EH (cell line): ENCODE data around the gene TRAF2.
"Not testable (repeated sequence)": the region's sequence is repeated elsewhere in the genome, so short reads cannot be mapped to it uniquely, and the experiment has no call there.

Experiments
- DNase-seq: peaks from one replicate; pipeline ENCODE4 v3.0.0-alpha.2; 2015; ENCODE audit warnings: low read depth

TRAF2 gene, protein sequence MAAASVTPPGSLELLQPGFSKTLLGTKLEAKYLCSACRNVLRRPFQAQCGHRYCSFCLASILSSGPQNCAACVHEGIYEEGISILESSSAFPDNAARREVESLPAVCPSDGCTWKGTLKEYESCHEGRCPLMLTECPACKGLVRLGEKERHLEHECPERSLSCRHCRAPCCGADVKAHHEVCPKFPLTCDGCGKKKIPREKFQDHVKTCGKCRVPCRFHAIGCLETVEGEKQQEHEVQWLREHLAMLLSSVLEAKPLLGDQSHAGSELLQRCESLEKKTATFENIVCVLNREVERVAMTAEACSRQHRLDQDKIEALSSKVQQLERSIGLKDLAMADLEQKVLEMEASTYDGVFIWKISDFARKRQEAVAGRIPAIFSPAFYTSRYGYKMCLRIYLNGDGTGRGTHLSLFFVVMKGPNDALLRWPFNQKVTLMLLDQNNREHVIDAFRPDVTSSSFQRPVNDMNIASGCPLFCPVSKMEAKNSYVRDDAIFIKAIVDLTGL

DNA sequence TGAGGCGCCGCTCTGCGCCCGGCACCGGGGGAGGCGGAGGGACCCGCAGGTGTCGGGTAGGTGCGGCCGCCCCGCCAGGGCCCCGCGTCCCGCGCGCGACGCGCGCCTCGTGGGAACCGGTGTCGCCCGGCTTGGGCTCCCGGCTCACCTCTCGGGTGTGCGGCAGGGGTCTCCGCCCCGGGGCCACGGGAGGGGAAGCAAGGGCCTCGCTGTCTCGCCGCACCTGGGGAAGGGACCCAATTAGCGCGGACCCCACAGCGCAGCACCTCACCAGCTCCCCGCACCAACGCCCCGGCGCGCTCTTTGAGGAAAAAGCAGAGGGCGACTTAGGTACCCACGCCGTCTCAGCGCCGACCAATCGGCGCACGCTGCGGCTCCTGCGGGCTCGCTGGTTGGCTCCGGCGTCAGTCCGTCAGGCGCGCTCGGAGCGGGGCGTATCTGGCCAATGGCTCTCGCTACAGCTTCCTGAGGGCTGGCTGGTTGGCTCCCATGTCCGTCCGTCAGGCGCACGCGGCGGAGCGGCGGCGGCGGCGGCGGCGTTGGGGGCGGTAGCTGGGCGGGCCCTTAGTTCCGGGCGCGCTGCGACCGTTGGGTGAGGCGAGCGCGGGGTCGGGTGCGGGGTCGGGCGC, at the start of gene TRAF2:
Gene TRAF2, plus strand, starts transcription at position 567 of the 629 bp plus-strand sequence. CDS start 12,225 bp downstream, outside the sequence.
- peak; percentile 97 for DNase-seq

DNA sequence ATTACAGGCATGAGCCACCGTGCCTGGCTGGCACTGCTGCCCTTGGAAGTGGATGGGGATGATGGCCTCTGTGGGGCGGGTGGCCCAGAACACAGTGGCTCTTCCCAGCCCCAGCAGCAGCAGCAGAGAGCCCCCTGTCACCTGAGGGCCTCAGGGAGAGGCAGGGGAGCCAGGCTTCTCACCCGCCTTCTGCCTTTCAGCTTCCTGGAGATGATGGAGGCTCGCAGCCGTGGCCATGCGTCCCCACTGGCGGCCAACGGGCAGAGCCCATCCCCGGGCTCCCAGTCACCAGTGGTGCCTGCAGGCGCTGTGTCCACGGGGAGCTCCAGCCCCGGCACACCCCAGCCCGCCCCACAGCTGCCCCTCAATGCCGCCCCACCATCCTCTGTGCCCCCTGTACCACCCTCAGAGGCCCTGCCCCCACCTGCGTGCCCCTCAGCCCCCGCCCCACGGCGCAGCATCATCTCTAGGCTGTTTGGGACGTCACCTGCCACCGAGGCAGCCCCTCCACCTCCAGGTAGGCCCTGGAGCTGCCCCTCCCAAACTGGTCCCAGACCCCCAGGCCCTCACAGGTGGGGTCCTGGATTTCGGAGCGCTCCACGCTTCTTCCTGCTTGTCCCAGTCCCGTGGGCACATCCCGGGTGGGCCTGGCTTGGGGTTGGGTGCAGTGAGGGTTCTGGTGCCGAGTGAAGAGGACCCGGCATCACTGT, 49.0 kb upstream of the TRAF2 start:
- DNase-seq, result no peak

DNA sequence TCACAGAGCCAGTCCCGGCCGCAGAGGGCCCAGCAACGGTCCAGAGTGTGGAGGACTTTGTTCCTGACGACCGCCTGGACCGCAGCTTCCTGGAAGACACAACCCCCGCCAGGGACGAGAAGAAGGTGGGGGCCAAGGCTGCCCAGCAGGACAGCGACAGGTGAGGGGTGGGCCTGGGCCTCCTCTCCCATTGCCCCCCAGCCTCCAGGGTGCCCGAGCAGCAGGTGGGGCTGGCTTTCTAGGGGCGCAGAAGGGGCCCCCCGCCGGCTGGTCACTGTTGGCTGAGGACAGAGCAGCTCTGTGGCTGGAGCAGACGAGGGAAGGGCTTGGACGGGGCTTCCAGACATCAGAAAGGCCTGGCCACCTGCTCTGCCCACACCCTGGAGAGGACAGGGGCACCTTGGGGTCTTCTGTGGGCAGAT, 48.4 kb upstream of the TRAF2 start:
- DNase-seq, result not testable (repeated sequence)

DNA sequence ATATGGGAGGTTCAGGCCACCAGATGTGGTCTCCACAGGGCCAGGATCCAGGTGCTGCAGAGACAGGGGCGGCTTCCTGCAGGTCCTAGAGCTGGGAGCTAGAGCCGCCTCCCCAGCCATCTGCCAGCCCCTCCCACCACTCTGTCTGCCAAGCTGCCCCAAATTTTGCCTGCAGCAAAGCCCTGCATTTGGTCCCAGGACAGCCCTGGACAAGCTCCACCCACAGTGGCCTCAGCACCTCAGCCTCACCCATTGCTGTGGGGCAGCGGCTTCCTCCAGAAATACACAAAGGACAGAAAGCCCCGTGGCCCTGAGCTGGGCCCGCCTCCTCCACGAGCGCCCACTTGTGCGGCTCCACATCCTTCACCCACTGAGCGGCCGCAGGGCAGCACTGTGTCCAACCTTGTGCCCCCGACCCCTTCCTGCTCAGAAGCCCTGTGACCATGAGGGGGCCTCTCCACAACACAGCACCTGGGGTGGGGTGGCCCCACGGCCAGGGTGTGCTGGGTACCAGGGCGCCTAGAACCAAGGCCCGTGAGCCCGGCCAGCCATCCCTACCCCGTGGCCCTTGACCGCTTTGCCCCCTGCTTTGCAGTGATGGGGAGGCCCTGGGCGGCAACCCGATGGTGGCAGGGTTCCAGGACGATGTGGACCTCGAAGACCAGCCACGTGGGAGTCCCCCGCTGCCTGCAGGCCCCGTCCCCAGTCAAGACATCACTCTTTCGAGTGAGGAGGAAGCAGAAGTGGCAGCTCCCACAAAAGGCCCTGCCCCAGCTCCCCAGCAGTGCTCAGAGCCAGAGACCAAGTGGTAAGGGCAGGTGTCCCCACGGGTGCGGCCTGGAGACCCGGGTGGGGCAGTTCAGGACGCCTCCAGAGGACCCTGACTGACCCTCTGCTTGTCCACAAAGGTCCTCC, 47.7 kb upstream of the TRAF2 start:
- DNase-seq, result no peak

DNA sequence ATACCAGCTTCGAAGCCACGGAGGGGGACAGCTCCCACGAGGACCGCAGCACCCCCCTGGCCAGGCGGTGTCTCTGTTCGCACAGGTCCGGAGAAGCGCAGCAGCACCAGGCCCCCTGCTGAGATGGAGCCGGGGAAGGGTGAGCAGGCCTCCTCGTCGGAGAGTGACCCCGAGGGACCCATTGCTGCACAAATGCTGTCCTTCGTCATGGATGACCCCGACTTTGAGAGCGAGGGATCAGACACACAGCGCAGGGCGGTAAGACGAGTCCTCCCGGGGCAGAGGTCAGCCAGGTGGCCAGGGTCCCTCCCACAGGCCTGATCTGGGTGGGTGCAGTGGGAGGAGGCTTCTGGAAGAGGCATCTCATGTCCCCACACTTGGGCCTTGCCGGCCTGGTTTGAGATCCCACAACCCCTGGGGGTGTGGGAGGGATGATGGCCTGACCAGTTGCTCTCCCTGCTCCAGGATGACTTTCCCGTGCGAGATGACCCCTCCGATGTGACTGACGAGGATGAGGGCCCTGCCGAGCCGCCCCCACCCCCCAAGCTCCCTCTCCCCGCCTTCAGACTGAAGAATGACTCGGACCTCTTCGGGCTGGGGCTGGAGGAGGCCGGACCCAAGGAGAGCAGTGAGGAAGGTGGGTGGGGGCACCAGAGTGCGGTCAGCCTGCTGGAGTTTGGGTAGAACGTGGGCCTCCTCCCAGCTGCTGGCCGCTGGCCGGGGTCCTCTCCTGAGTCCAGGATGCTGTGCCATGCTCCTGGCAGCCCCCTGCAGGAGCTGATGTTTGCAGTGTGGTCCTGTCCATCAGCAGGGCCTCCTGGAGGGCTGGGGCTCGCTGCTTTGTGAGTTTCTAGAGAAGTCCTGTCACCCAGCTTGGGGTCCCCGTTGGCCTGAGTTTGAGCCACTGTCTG, 46.8 kb upstream of the TRAF2 start:
- no peak for DNase-seq

DNA sequence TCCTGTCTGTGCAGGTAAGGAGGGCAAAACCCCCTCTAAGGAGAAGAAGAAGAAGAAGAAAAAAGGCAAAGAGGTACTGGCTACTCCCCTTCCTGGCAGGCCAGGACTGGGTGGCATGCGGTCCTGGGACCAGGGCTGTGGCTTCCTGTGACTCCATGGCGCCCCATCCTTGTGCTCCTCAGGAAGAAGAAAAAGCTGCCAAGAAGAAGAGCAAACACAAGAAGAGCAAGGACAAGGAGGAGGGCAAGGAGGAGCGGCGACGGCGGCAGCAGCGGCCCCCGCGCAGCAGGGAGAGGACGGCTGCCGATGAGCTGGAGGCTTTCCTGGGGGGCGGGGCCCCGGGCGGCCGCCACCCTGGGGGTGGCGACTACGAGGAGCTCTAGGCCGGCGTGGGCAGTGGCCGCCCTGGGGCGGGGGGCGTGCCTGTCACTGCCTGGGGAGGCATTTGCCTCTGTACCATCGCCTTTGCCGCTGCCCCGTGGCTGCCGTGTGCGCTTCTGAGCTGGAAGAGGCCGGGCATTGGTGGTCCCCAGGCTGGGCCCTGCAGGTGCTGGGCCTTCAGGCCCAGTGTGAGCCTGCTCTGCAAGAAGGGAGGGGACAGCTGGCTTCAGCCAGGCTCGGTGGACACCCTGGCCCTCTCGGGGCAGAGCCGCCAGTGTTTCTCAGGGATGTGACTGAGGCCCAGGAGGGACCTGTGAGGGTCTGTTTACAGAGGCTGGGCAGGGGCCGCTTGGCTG, 46.0 kb upstream of the TRAF2 start:
- DNase-seq, result no peak

DNA sequence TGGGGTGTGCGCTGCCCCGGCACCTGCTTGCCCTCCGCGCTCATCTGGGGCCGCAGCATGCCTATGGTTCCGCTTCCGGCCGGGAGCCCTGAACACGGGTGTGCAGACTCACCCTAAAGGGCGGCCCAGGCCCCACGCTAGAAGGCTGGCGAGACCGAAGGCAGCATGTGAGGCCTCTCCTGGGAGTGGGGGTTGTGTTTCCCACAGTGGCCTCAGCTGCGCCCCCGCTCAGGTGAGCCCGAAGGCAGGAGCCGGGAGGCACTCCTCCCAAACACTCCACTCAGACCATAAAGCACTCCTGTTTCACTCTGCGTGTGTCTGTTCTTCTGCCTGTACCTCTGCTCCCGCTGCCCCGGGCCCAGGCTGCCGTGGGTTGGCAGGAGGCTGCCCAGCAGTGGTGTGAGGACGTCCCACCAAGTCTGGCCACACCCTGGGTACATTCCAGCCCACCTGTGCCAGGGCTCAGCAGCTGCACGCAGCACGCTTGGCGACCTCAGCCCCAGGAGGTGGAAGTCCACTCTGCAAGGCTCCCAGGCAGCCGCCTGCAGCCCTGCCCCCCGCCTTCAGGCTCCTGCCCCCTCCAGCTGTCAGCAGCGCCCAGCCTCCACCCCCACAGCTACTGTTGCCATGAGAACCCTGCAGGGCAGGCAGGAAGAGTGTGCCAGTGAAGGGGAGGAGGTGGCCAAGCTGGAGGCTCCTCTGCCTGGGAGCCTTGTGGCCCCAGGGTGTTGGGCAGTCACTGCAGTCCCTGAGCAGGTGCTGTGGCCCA, 45.3 kb upstream of the TRAF2 start:
- DNase-seq, result peak; percentile 76

DNA sequence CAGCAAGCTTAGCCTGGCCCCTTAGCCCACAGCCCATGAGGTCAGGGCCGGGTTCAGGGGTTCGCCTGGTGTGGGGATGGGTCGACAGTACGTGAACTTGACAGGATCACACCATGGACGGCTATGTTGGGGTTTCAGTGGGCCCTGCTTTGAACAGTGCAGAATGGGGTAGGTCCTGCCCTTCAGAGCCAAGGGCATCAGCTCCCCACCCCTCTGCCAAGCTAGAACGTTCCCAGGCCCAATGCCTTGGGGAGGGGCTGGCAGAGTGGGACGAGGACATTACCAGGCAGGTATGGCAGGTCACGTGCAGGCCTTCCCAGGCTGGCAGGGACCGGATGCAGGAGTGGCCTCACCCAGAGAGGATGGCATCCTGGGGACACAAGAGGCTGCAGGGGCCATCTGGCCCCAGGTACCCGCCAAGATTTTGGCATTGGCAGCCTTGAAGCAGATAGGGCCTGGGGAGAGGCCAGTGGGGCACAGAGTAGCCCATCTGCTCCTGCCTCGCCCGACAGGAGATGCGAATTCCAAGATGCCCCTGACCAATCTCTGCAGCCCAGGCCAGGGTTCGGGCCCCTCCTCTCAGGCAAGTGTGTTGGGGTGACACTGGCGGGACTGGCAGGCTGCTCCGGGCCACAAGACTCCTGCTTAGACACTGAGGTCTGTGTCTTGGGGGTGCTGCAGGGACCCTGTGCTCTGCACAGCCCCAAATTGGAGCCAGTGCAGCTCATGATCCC, 44.5 kb upstream of the TRAF2 start:
- DNase-seq, result not testable (repeated sequence)

DNA sequence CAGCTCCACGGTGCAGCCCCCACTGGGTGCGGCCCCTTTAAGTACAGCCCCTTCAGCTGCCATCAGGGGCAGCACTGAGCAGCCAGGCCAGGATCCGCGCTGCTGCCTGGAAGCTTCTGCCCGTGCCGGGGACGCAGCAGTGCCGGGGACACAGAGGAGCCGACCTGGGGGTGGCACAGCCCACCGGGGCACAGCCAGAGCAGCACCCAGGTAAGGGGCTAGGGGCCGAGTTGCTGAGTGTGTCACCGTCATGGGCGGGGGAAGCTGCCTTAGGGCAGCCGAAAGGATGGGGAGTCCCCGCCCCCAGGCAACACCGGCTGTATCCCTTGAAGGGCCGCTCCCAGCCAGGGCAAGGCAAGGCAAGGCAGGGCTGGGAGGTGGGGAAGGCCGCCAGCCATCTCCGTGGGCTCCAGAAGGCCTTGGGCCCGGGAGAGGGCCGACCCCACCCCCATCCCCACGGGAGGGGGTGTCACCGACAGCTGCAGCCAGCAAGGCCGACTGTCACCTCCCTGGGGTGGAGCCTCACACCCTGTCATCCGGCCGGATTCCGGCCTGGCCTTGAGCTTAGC, 43.9 kb upstream of the TRAF2 start, which contains the start of gene AJM1:
Gene AJM1, plus strand, starts transcription at position 99 of the 569 bp plus-strand sequence. CDS start 1,937 bp downstream, outside the sequence.
- peak; percentile 80 for DNase-seq

DNA sequence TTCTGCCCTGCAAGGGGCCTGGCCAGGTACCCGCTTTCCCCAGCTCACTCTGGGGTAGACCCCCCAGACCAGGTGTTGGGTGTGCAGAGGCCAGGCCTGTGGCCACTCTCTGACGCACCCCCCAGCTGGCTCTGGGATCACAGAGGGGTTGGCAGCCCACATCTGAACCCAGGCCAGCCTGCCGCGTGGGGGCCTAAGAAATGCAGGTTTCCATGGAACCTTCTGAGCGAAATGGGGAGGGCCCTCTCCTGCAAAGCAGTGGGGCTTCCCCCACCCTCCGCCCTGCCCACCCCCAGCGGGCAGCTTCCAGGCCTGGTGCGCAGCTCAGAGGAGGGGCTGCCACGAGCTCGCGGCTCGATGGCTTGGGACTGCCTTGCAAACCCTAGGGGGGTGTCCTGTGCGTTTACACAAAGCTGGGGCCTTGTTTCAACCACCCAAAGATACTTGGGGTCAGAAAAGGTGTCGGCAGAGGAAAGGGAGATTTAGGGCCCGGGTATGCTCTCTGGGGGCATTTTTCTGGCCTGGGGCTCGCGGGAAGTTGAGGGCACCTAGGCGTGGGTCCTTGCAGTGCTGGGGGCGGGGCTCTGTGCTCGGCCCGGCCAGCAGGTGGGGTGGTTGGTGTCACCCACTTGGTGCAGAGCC, 43.0 kb upstream of the TRAF2 start:
- DNase-seq, result not testable (repeated sequence)

DNA sequence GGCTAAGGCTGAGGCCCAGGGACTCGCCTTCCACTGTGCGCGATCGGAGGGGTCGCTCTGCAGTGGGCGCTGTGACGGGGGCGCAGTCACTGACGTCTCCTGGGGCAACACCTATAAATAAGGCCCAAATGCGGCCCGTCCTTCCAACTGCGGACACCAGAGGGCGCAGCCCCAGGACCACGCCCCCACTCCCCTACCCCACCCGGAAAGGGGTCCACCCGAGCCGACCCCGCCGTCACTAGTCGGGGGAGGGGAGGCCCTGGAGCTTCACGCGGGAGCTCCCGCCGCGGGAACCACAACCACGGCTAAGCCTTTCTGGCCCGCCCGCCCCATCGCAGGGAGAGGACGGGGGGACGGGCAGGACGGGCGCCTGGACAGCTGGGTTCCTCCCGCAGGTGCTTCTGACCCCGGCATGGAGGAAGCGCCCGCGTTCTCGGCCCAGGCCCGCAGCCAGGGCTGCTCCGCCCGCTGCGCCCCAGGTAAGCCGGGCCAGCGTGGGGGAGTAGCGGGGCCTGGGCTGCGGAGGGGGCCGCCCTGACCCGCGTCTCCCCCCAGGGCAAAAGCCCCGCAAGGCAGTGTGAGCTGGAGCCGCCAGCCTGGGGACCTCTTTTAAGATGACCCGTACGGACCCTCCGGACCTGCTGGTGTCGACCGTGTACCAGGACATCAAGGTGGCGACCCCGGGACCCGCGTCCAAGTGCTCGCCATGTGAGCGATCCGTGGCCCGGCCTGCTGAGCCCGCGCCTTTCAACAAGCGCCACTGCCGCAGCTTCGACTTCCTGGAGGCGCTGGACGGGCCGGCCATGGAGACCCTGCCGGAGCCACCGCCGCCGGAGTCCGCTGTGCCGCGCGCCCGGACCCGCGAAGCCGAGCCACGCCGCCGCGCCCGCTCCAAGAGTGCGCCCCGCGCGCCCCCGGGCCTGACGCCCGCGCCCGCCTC, 42.2 kb upstream of the TRAF2 start:
- DNase-seq, result peak; percentile 27

DNA sequence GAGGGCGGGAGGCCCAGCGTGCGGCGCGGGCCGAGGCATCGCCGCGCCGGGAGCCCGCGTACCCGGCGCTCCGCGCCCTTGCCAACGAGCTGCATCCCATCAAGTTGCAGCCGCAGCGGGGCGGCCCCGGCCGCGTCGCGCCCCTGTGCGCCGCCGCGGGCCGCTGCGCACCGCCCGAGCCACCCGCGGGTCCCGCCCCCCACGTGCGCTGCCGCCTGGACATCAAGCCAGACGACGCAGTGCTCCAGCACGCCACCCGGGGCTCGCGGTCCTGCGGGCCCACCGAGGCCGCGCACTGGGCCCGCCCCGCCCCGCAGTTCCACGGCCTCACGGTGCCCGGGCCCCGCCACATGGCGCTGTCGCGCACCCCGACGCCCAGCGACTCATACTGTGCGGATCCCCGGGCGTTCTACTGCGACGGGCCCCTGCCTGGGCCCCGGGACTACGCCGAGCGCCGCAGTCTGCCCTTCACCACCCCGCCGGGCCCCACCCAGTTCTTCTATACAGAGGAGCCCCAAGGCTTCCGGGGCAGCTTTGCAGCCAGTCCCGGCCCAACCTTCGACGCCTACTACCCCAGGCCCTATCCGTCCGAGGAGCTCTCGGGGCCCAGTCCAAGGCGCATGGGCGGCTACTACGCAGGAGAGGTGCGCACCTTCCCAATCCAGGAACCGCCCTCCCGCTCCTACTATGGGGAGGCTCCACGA, 41.4 kb upstream of the TRAF2 start:
- no peak for DNase-seq

DNA sequence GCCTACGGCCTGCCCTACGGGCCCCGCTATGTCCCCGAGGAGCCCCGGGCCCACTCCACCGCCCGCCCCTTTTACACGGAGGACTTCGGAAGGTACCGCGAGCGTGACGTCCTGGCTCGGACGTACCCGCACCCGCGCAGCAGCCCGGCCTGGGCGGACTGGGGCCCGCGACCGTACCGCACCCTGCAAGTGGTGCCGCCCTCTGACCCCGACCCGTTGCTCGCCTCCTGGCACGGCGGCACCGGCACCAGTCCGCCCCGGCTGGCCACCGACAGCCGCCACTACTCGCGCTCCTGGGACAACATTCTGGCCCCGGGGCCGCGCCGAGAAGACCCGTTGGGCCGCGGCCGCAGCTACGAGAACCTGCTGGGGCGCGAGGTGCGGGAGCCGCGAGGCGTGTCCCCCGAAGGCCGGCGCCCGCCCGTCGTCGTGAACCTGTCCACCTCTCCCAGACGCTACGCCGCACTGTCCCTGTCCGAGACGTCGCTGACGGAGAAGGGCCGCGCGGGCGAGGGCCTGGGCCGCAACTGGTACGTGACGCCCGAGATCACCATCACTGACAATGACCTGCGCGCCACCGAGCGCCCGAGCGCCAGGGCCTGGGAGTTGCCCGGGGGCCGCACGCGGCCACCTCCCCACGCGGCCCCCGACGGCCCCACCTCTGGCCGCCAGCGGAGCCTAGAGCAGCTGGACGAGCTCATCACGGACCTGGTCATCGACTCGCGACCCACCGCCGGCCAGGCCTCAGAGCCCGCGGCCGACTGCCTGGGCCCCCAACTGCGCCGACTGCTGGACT, 40.7 kb upstream of the TRAF2 start:
- no peak for DNase-seq

DNA sequence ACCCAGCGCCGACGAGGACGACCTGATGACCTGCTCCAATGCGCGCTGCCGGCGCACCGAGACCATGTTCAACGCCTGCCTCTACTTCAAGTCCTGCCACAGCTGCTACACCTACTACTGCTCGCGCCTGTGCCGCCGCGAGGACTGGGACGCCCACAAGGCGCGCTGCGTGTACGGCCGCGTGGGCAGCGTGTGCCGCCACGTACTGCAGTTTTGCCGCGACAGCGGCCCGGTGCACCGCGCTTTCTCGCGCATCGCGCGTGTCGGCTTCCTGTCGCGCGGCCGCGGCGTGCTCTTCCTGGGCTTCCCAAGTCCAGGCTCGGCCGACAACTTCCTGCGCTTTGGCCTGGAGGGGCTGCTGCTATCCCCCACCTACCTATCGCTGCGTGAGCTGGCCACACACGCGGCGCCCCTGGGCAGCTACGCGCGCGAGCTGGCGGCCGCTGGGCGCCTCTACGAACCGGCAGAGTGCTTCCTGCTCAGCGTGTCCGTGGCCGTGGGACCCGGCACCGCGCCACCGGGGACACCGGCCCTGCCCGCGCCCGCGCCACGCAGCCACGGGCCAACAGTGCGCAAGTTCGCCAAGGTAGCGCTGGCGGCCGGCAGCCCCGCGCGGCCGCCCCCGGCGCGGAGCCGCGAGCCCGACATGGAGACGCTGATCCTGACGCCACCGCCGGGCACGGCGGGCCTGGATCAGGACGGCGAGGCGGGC, 39.8 kb upstream of the TRAF2 start:
- no peak for DNase-seq
